Measurements from ENCODE around the gene FNDC8. TPM values are rescaled to one million over a fixed set of nuclear protein-coding genes. Genes with fewer than 3 reads are reported as not detected.
"Not testable (repeated sequence)": the region's sequence is repeated elsewhere in the genome, so short reads cannot be mapped to it uniquely, and the experiment has no call there.

The FNDC8 gene
- polyA plus RNA-seq, 3 donors = not detected

DNA sequence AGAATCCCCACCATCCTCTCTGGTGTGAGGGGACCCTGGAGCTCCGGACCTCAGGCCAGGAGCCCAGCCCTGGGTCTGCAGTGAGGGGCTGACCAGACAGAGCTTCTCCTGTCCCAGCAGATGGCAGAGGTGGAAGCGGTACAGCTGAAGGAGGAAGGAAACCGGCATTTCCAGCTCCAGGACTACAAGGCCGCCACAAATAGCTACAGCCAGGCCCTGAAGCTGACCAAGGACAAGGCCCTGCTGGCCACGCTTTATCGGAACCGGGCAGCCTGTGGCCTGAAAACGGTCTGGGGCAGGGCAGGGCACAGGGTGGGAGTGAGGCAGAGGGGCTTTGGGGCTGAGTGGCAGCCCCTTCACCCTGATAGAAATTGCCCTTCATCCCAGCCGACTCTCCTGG is 26.7 kb downstream of the FNDC8 start:
- intact Hi-C loops (cut with micrococcal nuclease) = no loop called here
- Histone ChIP-seq H3K4me3 (replicated peaks in 1 of 3; ENCODE audit: low read depth in 2 of 3, low read length in 3 of 3) (no peak overlapping the region), H3K9me3 (replicated peaks in 1 of 2; ENCODE audit: control insufficient read depth in 1 of 2, insufficient read depth in 1 of 2, low read length in 2 of 2) (no peaks in the 10 kb centered on the region), H3K79me2 (ENCODE audit: insufficient read depth, low read length) (no peaks in the 10 kb centered on the region), H3K4me2 (replicated peaks; ENCODE audit: extremely low read depth, low read length, poor library complexity, severe bottlenecking) (no peak overlapping the region), H4K20me1 (ENCODE audit: insufficient read depth, low read length) (no peaks in the 10 kb centered on the region), H3K36me3 (replicated peaks in 1 of 2; ENCODE audit: control insufficient read depth in 1 of 2, insufficient read depth in 2 of 2, low read length in 2 of 2) (no peaks in the 10 kb centered on the region), H3K27me3 (ENCODE audit: control insufficient read depth in 2 of 2, insufficient read depth in 2 of 2, low read length in 2 of 2) (no peaks in the 10 kb centered on the region), H3K4me1 (ENCODE audit: control insufficient read depth in 1 of 2, insufficient read depth in 2 of 2, low read length in 2 of 2) (no peaks in the 10 kb centered on the region), H2AFZ (ENCODE audit: insufficient read depth, low read depth, low read length, poor library complexity, severe bottlenecking) (no peak overlapping the region), H3K9ac (ENCODE audit: insufficient read depth, low read length, poor library complexity, severe bottlenecking) (no peak overlapping the region), H3K27ac (ENCODE audit: low read depth in 1 of 2, low read length in 2 of 2) (no peak overlapping the region)
- TF ChIP-seq, protein P1, sequence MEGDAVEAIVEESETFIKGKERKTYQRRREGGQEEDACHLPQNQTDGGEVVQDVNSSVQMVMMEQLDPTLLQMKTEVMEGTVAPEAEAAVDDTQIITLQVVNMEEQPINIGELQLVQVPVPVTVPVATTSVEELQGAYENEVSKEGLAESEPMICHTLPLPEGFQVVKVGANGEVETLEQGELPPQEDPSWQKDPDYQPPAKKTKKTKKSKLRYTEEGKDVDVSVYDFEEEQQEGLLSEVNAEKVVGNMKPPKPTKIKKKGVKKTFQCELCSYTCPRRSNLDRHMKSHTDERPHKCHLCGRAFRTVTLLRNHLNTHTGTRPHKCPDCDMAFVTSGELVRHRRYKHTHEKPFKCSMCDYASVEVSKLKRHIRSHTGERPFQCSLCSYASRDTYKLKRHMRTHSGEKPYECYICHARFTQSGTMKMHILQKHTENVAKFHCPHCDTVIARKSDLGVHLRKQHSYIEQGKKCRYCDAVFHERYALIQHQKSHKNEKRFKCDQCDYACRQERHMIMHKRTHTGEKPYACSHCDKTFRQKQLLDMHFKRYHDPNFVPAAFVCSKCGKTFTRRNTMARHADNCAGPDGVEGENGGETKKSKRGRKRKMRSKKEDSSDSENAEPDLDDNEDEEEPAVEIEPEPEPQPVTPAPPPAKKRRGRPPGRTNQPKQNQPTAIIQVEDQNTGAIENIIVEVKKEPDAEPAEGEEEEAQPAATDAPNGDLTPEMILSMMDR (IDR thresholded peaks at IDR 0.05) = no peak
- Mint-ChIP-seq H3K27ac (no peak overlapping the region), H3K4me1 (no peaks in the 10 kb centered on the region), H3K9me3 (peaks cover 0 to 3% (median 0%) of the 10 kb centered on the region in 7 donors), H3K36me3 (no peaks in the 10 kb centered on the region), H3K27me3 (ENCODE audit: low read depth in 3 of 3) (peaks cover 5 to 11% (median 8%) of the 10 kb centered on the region in 3 donors), H3K4me3 (no peak overlapping the region)
- DNase-seq = no peak
- 68% methylated on average over 3 of the region's 9 CpGs for WGBS (ENCODE audit: insufficient coverage)

GRCh38 chr17:35149941-35150340 is 28.5 kb downstream of the FNDC8 start:
- Histone ChIP-seq H3K36me3 (replicated peaks in 1 of 2; ENCODE audit: control insufficient read depth in 1 of 2, insufficient read depth in 2 of 2, low read length in 2 of 2) (no peaks in the 10 kb centered on the region), H3K27ac (ENCODE audit: low read depth in 1 of 2, low read length in 2 of 2) (no peak overlapping the region), H3K79me2 (ENCODE audit: insufficient read depth, low read length) (no peaks in the 10 kb centered on the region), H3K4me2 (replicated peaks; ENCODE audit: extremely low read depth, low read length, poor library complexity, severe bottlenecking) (no peak overlapping the region), H3K27me3 (ENCODE audit: control insufficient read depth in 2 of 2, insufficient read depth in 2 of 2, low read length in 2 of 2) (no peaks in the 10 kb centered on the region), H3K9me3 (replicated peaks in 1 of 2; ENCODE audit: control insufficient read depth in 1 of 2, insufficient read depth in 1 of 2, low read length in 2 of 2) (no peaks in the 10 kb centered on the region), H2AFZ (ENCODE audit: insufficient read depth, low read depth, low read length, poor library complexity, severe bottlenecking) (no peak overlapping the region), H3K9ac (ENCODE audit: insufficient read depth, low read length, poor library complexity, severe bottlenecking) (no peak overlapping the region), H3K4me1 (ENCODE audit: control insufficient read depth in 1 of 2, insufficient read depth in 2 of 2, low read length in 2 of 2) (no peaks in the 10 kb centered on the region), H4K20me1 (ENCODE audit: insufficient read depth, low read length) (no peaks in the 10 kb centered on the region), H3K4me3 (replicated peaks in 1 of 3; ENCODE audit: low read depth in 2 of 3, low read length in 3 of 3) (no peak overlapping the region)
- 95% methylated on average over 9 of the region's 11 CpGs for WGBS (ENCODE audit: insufficient coverage)
- Mint-ChIP-seq H3K9me3 (peaks cover 0 to 3% (median 0%) of the 10 kb centered on the region in 7 donors), H3K27ac (no peak overlapping the region), H3K27me3 (ENCODE audit: low read depth in 3 of 3) (peaks cover 5 to 11% (median 11%) of the 10 kb centered on the region in 3 donors), H3K4me1 (no peaks in the 10 kb centered on the region), H3K4me3 (no peak overlapping the region), H3K36me3 (no peaks in the 10 kb centered on the region)
- intact Hi-C loops (cut with micrococcal nuclease) = no loop called here
- DNase-seq = no peak
- TF ChIP-seq, protein P1 (IDR thresholded peaks at IDR 0.05) = no peak

GRCh38 chr17:35151080-35151479 is 29.7 kb downstream of the FNDC8 start:
- peaks cover 5 to 11% (median 9%) of the 10 kb centered on the region in 3 donors for H3K27me3 Mint-ChIP-seq (ENCODE audit: low read depth in 3 of 3)
- H3K36me3 Mint-ChIP-seq; DNase-seq; H3K9me3 Mint-ChIP-seq; H3K79me2 ChIP-seq (ENCODE audit: insufficient read depth, low read length); H3K4me1 Mint-ChIP-seq; H3K4me2 ChIP-seq (replicated peaks; ENCODE audit: extremely low read depth, low read length, poor library complexity, severe bottlenecking); H3K27me3 ChIP-seq (ENCODE audit: control insufficient read depth in 2 of 2, insufficient read depth in 2 of 2, low read length in 2 of 2); H3K9me3 ChIP-seq (replicated peaks in 1 of 2; ENCODE audit: control insufficient read depth in 1 of 2, insufficient read depth in 1 of 2, low read length in 2 of 2); H3K27ac ChIP-seq (ENCODE audit: low read depth in 1 of 2, low read length in 2 of 2); intact Hi-C loops (cut with micrococcal nuclease); H3K36me3 ChIP-seq (replicated peaks in 1 of 2; ENCODE audit: control insufficient read depth in 1 of 2, insufficient read depth in 2 of 2, low read length in 2 of 2); H3K4me3 Mint-ChIP-seq; H2AFZ ChIP-seq (ENCODE audit: insufficient read depth, low read depth, low read length, poor library complexity, severe bottlenecking); H4K20me1 ChIP-seq (ENCODE audit: insufficient read depth, low read length); H3K4me3 ChIP-seq (replicated peaks in 1 of 3; ENCODE audit: low read depth in 2 of 3, low read length in 3 of 3); H3K9ac ChIP-seq (ENCODE audit: insufficient read depth, low read length, poor library complexity, severe bottlenecking); H3K4me1 ChIP-seq (ENCODE audit: control insufficient read depth in 1 of 2, insufficient read depth in 2 of 2, low read length in 2 of 2): not testable (repeated sequence)
- 97% methylated on average over 28 of the region's 29 CpGs for WGBS (ENCODE audit: insufficient coverage)
- H3K27ac Mint-ChIP-seq = peak overlapping the region in 1 of 7 donors; percentile 16

Measured in CD14-positive monocyte (primary cell).